ENCODE data around the gene ARF1.

Gene ARF1

GRCh38 chr1:228147151-228147693 lies 64.7 kb downstream of the ARF1 start:
- DNase-seq (ENCODE audit: low read depth in 2 of 2) = no peak

- no peak for DNase-seq (ENCODE audit: low read depth in 2 of 2)
These were observed 65.3 kb downstream of the ARF1 start for GRCh38 chr1:228147768-228148167.

GRCh38 chr1:228148196-228148861 lies 65.8 kb downstream of the ARF1 start:
- no peak for DNase-seq (ENCODE audit: low read depth in 2 of 2)
